ENCODE measurements around the gene GBE1.

GRCh38 chr3:81531846-81532245 is 229.6 kb downstream of the GBE1 start:
- no peak for TF ChIP-seq EZH2phosphoT487 (IDR thresholded peaks at IDR 0.05; ENCODE audit: low read depth)
- TF ChIP-seq, protein P1, sequence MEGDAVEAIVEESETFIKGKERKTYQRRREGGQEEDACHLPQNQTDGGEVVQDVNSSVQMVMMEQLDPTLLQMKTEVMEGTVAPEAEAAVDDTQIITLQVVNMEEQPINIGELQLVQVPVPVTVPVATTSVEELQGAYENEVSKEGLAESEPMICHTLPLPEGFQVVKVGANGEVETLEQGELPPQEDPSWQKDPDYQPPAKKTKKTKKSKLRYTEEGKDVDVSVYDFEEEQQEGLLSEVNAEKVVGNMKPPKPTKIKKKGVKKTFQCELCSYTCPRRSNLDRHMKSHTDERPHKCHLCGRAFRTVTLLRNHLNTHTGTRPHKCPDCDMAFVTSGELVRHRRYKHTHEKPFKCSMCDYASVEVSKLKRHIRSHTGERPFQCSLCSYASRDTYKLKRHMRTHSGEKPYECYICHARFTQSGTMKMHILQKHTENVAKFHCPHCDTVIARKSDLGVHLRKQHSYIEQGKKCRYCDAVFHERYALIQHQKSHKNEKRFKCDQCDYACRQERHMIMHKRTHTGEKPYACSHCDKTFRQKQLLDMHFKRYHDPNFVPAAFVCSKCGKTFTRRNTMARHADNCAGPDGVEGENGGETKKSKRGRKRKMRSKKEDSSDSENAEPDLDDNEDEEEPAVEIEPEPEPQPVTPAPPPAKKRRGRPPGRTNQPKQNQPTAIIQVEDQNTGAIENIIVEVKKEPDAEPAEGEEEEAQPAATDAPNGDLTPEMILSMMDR (IDR thresholded peaks at IDR 0.05; ENCODE audit: low read depth, low read length), result no peak
